ENCODE measurements around the gene CMTM6.
"Not testable (repeated sequence)": the region's sequence is repeated elsewhere in the genome, so short reads cannot be mapped to it uniquely, and the experiment has no call there.

The CMTM6 gene

DNA sequence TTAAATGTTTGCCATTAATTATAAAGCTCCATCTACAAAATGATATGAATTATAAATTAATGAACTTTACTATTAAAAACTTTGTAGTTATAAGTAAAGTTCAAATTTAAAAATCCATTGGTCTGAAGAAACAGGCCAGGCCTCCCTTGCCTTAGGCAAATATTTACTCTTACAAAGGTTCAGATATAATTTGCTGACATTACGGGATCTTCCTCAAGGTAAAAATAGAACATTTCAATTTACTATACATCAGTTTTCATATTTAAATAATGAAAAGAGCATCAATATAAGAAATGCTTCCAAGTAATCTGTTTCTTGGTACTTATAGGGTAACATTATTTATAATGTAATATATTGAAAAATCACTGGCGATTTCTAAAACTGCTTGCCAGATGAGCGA lies 3.7 kb downstream of the CMTM6 start:
- peak; percentile 64 for DNase-seq

DNA sequence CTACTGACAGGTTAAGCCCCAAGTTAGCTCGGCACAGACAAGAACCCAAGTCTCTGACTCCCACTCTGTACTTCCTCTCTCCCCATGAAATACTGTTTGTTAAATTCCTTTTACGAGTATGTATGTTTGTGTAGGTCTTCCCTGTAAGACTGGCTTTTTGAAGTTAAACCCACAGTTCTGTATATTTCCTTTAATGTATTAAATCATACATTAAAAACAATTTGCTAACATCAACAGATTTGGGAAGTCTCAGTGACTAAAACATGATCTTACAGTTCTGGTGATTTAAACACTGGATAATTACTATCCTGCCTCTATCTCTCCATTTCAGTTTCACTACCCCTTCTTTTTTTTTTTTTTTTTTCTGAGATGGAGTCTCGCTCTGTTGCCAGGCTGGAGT lies 4.4 kb downstream of the CMTM6 start:
- peak; percentile 16 for DNase-seq

DNA sequence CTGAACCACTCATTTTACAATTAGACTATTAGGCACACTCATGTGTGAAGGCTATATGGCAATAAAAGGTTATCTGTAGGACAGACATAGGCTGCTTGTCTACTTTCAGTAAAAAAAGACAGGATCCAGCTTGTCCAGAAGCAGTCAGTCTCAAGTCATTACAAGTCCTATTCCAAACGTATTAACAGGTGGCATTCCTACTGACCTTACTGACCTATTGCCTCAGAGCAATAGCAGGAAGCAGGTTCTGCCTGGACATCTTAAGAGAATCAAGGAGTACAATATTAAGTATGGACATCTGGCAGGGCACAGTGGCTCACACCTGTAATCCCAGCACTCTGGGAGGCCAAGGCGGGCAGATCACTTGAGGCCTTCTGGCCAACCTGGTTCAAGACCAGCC lies 7.0 kb downstream of the CMTM6 start:
- peak; percentile 9 for DNase-seq

DNA sequence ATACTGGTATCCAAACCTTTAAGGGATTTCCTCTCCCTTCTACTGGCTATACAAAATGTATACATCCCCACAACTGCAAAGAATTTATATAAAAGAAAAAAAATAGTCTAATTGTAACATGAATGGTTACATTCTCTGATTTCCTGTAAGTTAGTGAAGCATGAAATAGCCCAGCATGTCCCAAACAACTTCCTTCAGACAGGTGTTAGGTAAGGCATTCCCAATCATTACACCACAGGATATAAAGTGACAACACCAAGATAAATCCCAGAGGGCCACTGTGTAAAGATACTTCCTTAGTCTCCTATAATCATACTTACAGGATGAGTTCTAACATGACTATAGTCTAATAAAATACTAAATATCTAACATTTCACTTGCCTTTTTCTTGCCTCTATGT lies 7.6 kb downstream of the CMTM6 start:
- DNase-seq: peak; percentile 13

DNA sequence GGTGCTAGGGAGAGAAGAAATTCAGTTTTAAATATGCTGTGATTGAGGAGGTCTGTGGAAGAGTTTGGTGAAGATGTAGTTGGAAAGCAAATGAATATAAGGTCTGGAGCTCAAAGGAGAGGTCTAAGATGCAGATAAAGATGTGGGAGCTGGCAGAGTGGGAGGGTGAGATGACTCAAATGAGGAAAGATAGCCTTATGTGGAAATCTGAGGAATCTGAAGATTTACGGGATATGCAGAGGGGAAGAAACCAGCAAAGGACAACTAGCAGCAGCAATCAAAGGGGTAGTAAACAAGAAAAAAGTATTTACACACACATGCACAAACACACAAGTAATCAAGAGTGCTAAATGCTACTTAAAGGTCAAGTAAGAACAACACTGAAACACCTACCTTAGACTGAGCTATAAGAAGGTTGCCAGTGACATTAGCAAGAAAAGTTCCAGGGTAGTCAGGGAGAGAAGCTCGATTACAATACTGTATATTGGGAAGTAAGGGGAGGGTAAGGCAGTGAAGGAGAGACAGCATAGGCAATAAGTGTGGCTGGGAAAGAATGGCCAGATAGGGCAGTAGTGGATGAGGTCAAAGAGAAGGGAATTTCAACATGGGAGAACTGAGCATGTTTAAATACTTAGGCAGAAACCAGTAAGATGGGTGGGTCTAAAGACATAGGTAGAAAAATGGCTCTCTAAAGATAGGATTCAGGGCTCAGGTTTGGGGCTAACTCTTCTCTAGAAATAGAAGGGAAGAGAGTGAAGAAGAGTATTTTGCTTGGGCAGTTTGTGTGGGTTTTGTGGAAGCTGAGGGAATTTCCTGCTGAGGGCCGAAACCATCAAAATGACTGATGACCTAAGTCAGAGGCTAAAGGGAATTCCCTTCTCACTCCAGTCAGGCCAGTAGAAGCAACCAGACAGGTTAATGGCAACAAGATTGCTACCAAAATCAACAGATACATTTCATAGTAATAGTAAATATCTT lies 8.9 kb downstream of the CMTM6 start:
- no peak for DNase-seq

DNA sequence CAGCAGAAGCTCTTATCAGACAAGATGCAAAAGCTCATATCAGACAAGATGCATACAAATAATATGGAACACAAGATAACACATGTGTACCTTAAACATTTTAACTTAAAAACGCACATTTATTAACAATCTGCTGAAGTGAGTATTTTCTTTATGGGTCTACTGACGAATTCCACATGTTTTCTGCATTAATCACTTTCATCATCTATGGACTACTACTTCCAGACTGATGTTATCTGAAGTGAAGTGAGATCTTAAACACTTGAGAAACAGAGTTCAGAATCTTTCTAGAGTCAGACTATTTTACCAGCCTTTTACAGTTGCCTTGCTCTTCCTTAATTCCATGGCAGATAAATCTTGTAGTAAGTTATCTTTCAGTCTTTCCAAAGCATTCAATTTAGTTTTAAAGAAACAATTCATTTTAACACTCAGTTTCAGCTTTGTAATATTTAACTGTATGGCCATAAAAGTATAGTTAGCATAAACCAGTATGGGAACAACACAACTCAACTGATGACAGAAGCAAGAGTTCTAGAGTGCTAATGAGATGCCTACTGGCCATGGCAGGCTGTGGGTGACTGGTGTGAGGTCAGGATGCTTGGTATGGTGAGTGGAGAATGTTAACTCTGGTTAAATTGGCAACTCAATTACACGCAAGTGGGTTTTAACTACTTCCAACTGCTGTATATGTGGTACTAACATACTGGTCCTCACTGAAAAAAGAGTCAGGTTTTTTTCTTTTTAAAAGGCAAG lies 9.8 kb downstream of the CMTM6 start:
- no peak for DNase-seq

DNA sequence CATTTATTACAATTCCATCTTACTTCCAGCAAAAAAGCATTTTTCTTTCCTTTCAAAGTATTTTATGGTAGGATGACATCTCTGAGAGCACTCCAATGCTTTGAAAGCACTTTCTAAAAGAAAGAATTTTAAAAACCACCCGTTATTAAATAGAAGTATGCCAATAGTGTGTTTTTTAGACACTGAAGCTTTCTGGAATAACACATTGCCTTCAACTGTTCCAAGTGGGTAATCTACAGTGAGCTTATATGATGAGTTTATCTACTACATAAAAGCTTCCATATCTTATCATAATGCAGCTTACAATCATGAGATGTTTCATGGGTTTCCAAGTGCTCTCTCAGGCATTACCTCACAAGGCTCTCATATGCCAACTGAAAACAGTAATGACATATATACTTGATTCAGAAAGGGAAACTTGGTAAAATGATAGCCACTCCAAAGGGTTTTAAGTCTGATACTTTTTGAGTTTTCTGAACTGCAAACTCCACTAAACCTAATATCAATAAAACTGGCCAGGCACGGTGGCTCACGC lies 14.1 kb downstream of the CMTM6 start:
- DNase-seq: no peak

DNA sequence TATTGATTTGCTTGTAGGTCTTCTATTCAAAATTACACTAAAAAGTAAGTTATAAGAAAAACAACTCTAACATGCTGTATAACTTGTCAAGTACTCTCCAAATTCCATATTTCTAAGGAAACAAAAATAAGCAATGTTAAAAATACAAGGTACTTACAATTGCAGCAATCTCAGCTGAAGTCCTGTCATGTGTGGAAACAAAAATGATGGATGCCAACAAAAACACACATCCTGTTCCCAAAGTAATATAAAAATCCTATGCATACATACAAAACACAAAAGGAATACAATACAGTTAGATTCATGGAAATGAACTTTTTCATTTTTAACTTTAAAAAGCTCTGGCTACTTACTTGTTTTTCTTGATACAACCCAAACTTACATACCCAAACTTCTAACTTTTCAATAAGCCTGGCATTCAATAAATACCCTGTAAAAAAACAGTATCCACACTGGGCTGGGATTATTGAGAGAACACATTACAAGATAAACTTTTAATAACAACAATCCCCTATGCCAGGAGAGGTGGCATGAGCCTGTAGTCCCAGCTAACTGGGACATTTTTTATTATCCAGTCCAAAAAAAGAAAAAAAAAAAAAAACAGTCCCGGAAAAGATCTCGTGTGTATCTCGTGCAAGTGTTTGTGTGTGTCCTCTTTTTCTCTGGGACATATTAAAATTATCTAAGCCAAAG lies 14.7 kb downstream of the CMTM6 start:
- DNase-seq: no peak

DNA sequence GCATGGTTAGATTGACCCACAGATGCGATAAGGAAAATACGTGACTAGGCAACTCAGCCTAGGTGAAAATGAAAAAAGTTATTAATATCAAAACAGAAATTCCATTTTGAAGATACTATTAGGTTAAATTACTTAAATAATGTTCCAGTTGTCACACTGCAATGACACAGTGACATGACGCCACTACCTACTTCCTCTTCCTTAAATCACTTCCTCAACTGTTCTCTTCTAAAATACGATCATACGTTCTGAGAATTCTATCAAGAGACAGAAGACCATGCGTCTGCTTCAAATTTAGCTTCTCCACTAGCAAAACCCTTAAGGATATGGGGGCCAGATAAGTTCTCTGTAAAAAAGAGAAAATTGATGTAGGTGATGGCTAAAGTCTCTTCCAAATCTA lies 18.2 kb downstream of the CMTM6 start:
- no peak for DNase-seq

DNA sequence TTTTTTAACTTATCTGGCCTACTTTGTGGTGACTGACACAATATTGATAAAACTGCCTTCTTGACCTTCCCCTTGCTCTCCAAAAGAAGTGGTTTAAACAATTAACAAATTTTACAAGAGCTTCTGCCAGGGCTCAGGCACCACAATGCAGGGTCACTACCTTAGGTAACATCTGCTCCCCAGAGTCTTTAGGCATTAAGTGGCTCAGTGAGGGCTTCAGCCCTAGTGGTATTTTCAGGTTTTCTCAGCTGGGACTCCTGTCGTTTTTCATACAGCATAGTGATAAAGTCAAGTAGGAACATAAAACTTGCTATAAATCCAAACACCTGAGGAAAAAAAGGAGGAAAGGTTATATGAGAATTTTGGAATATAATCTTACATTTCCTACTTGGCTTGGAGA lies 18.9 kb downstream of the CMTM6 start:
- DNase-seq: no peak

DNA sequence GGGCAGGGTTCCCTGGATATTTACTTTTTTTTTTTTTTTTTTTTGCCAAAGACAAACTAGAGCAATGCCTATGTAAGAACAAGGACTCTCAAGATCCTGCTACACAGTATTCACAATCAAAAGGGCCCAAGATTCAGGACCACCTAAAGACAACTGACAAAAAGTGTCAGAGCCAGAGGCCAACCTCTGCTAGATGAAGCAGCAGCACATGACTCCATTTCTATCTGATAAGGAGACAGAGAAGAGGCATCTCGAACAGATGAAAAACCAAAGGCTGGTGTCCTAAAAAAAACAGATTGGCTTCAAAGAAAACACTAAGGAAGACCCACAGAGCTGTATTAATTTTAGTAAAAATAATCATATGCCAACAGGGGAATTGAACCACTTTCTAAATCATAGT lies 20.0 kb downstream of the CMTM6 start:
- DNase-seq: no peak

DNA sequence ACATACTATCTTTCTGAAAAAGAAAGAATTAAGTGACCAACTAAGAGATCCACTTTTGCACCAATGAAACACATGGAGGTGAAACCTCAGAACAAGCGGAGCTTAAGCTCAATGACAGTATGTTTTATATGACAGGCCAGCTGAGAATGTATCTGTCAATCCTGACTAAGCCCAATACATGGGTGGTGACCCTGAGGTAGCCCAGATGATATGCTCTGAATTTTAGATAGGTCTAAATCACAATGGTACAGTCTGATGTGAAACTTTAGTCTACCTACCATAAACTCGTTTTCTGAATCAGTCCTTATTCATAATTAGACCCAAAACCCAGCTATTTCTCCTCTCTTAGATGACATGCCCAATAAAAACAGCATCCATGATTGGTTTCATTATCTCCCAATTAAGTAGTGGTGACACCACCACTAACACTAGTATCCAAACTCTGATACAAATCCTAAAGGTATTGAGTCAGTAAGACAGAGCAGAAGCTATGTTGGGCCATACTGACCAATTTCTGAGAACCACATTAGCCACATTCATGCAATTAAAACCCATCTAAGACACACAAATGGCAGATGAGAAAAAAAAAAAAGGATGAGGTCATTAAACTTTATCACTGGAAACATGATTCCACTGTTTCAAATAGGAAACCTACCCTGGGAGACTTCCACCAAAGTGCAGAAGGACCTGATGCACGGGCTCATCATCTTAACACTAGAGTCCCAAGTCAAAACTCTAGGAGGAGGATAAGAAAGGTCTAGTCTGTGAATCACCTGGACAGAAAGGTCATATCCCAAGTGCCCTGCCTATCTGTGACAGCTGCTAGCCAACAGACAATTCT lies 20.6 kb downstream of the CMTM6 start:
- DNase-seq: no peak

DNA sequence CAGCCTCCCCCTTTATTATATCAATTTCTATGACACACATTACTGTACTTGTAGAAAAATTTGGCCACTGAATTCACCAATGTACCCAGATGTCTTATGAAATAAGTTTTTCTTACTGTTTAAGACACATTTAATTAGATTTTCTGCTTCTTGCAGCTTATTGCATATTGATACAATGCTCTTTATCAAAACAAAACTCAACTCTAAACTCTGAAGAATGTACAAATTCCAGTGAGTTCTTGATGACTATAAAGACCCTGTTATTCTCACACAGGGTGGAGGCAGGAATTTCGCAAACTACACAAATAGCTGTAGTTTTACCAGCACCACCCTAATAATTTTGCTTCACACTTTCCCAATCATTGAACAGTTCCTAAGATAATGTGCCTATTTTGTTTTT lies 22.0 kb downstream of the CMTM6 start:
- no peak for DNase-seq

DNA sequence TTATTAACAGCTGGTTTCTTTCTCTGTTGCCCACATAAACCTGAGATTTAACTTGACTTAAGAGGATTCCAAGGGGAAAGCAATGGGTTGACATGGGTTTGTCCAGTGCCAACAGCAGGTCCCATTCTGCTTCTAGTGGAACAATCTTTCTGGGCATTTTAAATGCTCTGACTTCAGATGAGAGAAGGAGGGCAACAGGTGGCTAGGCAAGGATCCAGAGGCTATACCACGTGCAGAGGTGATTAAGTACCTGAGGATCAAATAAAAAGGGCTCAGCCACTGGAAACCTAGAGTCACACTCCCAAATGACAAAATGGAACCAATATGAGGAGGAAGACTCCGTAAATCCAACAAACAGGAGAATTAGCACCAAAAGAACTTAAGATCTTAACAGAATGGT lies 28.5 kb downstream of the CMTM6 start:
- DNase-seq: no peak

DNA sequence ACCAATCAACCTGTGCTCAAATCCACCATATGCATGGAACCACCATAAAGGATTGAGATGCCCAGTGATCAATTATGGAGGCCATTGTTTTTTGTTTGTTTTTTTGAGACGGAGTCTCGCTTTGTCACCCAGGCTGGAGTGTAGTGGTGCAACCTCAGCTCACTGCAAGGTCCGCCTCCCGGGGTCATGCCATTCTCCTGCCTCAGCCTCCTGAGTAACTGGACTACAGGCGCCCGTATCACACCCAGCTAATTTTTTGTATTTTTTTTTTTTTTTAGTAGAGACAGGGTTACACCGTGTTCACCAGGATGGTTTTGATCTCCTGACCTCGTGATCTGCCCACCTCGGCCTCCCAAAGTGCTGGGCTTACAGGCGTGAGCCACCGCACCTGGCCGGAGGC lies 30.5 kb downstream of the CMTM6 start:
- DNase-seq: not testable (repeated sequence)

DNA sequence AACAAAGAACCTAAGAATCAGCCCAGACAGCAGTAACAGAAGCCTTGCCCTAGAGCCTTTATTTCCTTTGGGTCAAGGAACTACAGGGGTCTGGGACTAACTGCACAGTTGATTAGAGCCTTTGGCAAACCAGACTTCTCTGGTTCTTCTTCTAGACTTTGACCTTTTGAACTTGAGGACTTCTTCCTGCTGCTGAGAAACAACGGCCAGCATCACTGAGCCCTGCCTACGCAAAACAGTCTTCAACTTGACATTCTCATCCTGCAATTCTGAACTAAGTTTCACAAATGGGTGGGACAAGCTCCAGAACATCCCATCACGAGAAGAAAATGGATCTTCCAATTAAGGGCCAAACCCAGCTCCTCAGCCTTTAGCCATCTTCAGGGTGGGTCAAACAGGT lies 31.4 kb downstream of the CMTM6 start:
- DNase-seq: no peak

DNA sequence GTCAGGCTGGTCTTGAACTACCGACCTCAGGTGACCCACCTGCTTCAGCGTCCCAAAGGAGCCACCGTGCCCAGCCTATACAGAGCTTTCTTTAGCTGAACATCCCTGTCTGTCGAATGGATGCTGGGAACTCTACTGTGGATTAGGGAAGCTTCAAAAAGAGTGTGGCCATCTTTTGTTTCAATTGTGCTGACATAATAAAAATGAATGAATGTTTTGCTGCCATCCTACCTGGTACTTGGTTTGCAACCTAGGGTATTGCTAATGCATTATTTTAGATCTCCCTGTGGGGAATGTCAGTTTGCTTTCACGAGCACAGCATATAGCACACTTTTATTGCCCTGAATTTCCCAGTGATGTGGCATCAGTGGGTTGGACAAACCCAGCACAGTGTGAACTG lies 32.3 kb downstream of the CMTM6 start:
- no peak for DNase-seq

DNA sequence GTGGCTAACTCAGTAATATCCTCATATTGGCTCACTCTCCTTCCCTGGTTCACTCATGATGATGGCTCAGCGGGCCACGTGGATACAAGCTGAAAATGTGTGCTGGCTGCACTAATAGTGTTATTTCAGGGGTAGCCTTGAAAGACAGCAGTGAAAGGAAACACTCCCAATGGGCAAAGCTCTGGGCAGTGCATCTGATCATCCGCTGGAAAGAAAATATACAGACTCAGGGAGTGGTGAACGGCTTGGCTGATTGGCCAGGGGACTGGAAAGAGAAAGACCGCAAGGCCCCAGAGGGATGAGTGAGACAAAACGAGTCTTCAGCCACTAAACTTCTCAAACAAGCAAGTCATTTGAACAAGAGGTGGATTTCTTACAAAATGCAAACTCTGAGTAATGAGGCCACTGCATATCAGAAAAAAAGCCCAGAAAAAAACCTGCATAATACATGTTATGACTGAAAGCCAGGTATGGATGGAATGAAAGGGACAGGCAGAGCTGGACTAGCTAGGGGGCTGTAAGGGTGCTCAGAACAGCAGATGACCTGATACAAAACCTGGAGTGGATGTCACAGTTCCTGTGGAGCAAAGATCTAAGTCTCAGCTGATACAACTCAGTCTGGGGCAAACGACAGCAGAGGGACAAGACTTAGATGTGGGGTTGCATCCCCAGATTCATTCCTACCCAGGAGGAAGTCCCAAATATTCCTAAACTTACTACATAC lies 33.3 kb downstream of the CMTM6 start:
- DNase-seq: no peak

DNA sequence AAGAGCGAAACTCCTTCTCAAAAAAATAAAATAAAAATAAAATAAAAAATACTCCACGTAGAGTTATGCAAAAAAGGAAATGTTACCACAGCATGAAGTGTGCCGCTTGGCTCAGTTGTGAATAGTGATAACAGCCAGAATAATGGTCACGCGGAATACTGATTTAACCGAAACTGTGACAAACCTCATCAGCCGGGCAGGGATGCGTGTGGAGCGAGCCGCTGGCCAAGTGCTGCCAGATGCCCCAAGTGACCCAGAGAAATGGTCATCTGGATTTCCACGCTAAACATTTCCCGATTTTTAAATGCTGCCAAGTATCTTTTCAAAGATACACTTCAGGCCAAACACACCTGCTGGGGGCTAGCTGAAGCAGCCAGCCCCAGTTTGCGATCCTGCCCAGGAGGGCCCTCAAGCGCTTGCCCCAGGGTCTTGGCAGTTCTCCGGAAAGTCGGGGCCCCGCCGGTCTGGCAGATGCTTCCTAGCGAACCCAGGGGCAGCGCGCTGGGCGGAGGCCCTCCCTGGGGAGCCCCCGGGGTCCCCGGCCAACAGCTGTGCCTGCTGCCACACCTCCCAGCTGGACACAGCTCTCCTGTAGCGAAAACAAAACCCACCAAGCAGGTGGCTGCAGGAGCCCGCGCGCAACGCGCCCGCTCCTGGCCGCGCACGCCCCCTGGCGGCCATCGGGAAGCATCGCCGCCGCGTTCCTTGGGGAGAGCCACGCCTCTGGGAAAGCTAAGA lies 35.1 kb downstream of the CMTM6 start:
- peak; percentile 6 for DNase-seq

DNA sequence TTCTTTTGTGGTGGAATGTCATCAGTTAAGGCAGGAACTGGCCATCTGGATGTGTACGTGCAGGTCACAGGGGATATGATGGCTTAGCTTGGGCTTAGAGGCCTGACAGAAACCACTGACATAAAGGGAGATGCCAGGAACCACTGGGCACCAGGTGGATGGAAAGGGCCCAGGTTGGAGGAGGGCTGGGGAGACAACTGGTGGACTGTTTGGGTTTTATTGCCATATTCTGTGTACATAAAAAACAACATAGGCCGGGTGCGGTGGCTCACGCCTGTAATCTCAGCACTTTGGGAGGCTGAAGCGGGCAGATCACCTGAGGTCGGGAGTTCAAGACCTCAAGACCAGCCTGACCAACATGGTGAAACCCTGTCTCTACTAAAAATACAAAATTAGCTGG lies 35.8 kb downstream of the CMTM6 start:
- DNase-seq: not testable (repeated sequence)

DNA sequence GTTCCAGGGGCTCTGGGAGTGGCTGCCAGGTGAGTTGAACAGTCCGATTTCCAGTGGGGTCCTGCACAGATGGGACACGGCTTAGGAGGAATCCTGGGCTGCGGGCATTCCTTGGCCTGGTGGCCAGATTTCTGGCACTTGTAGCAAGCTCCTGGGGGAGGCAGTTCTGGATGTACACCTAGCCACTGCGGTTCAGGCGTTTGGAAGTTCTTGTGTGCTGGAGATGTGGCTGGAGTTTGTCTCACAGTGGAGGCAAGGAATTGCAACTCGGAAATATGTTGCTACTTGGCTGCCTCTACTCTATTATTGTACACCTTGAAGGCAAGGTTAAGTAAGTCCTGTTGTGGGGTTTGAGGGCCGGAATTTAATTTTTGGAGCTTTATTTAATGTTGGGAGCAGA lies 37.9 kb downstream of the CMTM6 start:
- not testable (repeated sequence) for DNase-seq
